MCF 10A (cell line): ENCODE results near the gene PDLIM4. TPM values are rescaled to one million over a fixed set of nuclear protein-coding genes. Genes with fewer than 3 reads are reported as not detected.

Experiments
- BruUV-seq: library from RNA; stranded (reverse); fragments of 400-500 nt; replicated peaks from 2 replicates; lab custom pipeline; 2021; lab: Mats Ljungman, UMichigan
- CTCF ChIA-PET: fragments of 300-600 bp; sonication (Branson Sonifier 250); formaldehyde crosslinking; extraction: SDS; loops from one replicate; lab custom pipeline; 2021; ENCODE audit warnings: antibody characterized with exemption, inconsistent platforms; lab: Yijun Ruan, JAX
- POLR2A ChIA-PET: fragments of 300-600, 350-650 bp; sonication (Branson Sonifier 250); formaldehyde crosslinking; extraction: SDS; loops from one replicate; lab custom pipeline; 2020; ENCODE audit warnings: antibody characterized with exemption, inconsistent platforms; lab: Yijun Ruan, JAX
- DNase-seq: peaks from one replicate; pipeline ENCODE4 v3.0.0-alpha.2; 2018; ENCODE audit not compliant: unreplicated experiment
- H3K27ac Mint-ChIP-seq: one replicate; pipeline ENCODE4 v1.8.0; 2022; ENCODE audit warnings: mild to moderate bottlenecking, low read depth, mixed read lengths; ENCODE audit not compliant: unreplicated experiment
- H3K27me3 Mint-ChIP-seq: one replicate; pipeline ENCODE4 v1.8.0; 2022; ENCODE audit warnings: mixed read lengths; ENCODE audit not compliant: insufficient read depth, unreplicated experiment
- H3K36me3 Mint-ChIP-seq: one replicate; pipeline ENCODE4 v1.8.0; 2022; ENCODE audit warnings: mild to moderate bottlenecking, moderate library complexity, mixed read lengths; ENCODE audit not compliant: insufficient read depth, unreplicated experiment
- H3K4me1 Mint-ChIP-seq: one replicate; pipeline ENCODE4 v1.8.0; 2022; ENCODE audit warnings: mixed read lengths; ENCODE audit not compliant: insufficient read depth, unreplicated experiment
- H3K4me3 Mint-ChIP-seq: one replicate; pipeline ENCODE4 v1.8.0; 2022; ENCODE audit warnings: mild to moderate bottlenecking, moderate library complexity, mixed read lengths; ENCODE audit not compliant: unreplicated experiment
- H3K9me3 Mint-ChIP-seq: one replicate; pipeline ENCODE4 v1.8.0; 2022; ENCODE audit warnings: mixed read lengths; ENCODE audit not compliant: unreplicated experiment
- CTCF ChIP-seq: fragments of 200-600 bp; IDR thresholded peaks from one replicate; pipeline ENCODE4 v1.8.0; 2022; ENCODE audit warnings: antibody characterized with exemption, mild to moderate bottlenecking; ENCODE audit not compliant: unreplicated experiment
- intact Hi-C: fragments of 100-400 bp; cut with micrococcal nuclease; formaldehyde crosslinking; loops from 2 replicates; pipeline ENCODE4 v1.14.1; 2022
- total RNA-seq: library from RNA; stranded (reverse); gene quantifications from 2 replicates; pipeline ENCODE4 v1.2.3, GENCODE V29; 2022

Gene PDLIM4
- total RNA-seq, 1 experiment from 2014 or later, result 101 TPM

- BruUV-seq, result no TSS peak
- Mint-ChIP-seq H3K9me3 (no peaks in the 10 kb centered on the region), H3K27ac (peak overlapping the region; percentile 87), H3K27me3 (no peaks in the 10 kb centered on the region), H3K4me3 (no peak overlapping the region), H3K36me3 (peaks cover 4% of the 10 kb centered on the region), H3K4me1 (peaks cover 35% of the 10 kb centered on the region)
- intact Hi-C loops, result no loop called here
- no peak for TF ChIP-seq CTCF
- ChIA-PET POLR2A (interaction anchor here (0.6 to 2.9 kb wide), 13 partner anchors 10 to 544 kb away, joined by 3 to 21 read pairs (median 3); partner anchors contain the start of genes P4HA2, SLC22A4 and SLC22A5), CTCF (interaction anchor here (0.6 to 10.9 kb wide), 12 partner anchors 8 to 190 kb away, joined by 3 to 181 read pairs (median 4); no protein-coding TSS in a partner anchor)
- no peak for DNase-seq
These were observed 3.8 kb upstream of the PDLIM4 start for GRCh38 chr5:132253452-132254320.

- no peak for TF ChIP-seq CTCF
- Mint-ChIP-seq H3K4me3 (no peak overlapping the region), H3K9me3 (no peaks in the 10 kb centered on the region), H3K27ac (peak overlapping the region; percentile 87), H3K4me1 (peaks cover 42% of the 10 kb centered on the region), H3K36me3 (peaks cover 4% of the 10 kb centered on the region), H3K27me3 (no peaks in the 10 kb centered on the region)
- DNase-seq, result peak; percentile 97
- ChIA-PET CTCF (interaction anchor here (0.6 to 10.9 kb wide), 10 partner anchors 16 to 248 kb away, joined by 3 to 181 read pairs (median 4); no protein-coding TSS in a partner anchor), POLR2A (interaction anchor here (0.6 to 2.9 kb wide), 16 partner anchors 9 to 543 kb away, joined by 3 to 21 read pairs (median 3); partner anchors contain the start of genes P4HA2, SLC22A4 and SLC22A5)
- BruUV-seq, result no TSS peak
- intact Hi-C loops, result no loop called here
These were observed 3.0 kb upstream of the PDLIM4 start for GRCh38 chr5:132254321-132254977.

GRCh38 chr5:132256086-132256782 lies 1.3 kb upstream of the PDLIM4 start:
- no peaks in the 10 kb centered on the region for H3K27me3 Mint-ChIP-seq
- peak overlapping the region; percentile 47 for H3K27ac Mint-ChIP-seq
- BruUV-seq, result no TSS peak
- no peaks in the 10 kb centered on the region for H3K9me3 Mint-ChIP-seq
- ChIA-PET CTCF (interaction anchor here (0.6 to 10.9 kb wide), 8 partner anchors 10 to 191 kb away, joined by 3 to 181 read pairs (median 3); partner anchors contain the start of gene SLC22A4), POLR2A (interaction anchor here (1.4 to 2.9 kb wide), 3 partner anchors 33 to 110 kb away, joined by 3 to 21 read pairs (median 5); partner anchors contain the start of gene SLC22A4)
- TF ChIP-seq CTCF, result no peak
- H3K36me3 Mint-ChIP-seq, result peaks cover 4% of the 10 kb centered on the region
- intact Hi-C loops, result no loop called here
- H3K4me3 Mint-ChIP-seq, result peak overlapping the region; percentile 83
- peaks cover 58% of the 10 kb centered on the region for H3K4me1 Mint-ChIP-seq
- no peak for DNase-seq
